Trophoblast cell (in vitro differentiated cells and primary cell): ENCODE results near the gene RNF32.
"Not testable (repeated sequence)": the region's sequence is repeated elsewhere in the genome, so short reads cannot be mapped to it uniquely, and the experiment has no call there.

ENCODE experiments used
- DNase-seq, 2 donors: peaks; one replicate each; pipeline ENCODE4 v3.0.0-alpha.2; 2016
- H2AFZ ChIP-seq: 2 replicates; pipeline ENCODE4 v1.6.1; 2013; ENCODE audit warnings: low read length, moderate library complexity, mild to moderate bottlenecking; ENCODE audit not compliant: insufficient read depth, poor library complexity
- H2AK5ac ChIP-seq: 2 replicates; pipeline ENCODE4 v1.6.1; 2013; ENCODE audit warnings: mild to moderate bottlenecking, low read length
- H2BK120ac ChIP-seq: 2 replicates; pipeline ENCODE4 v1.6.1; 2013; ENCODE audit warnings: low read length, mild to moderate bottlenecking, moderate library complexity; ENCODE audit not compliant: insufficient read depth, poor library complexity
- H2BK12ac ChIP-seq: 2 replicates; pipeline ENCODE4 v1.6.1; 2013; ENCODE audit warnings: mild to moderate bottlenecking, low read length, moderate library complexity
- H2BK5ac ChIP-seq: 2 replicates; pipeline ENCODE4 v1.6.1; 2013; ENCODE audit warnings: low read length, low read depth, moderate library complexity, mild to moderate bottlenecking; ENCODE audit not compliant: poor library complexity
- H3K14ac ChIP-seq: 2 replicates; pipeline ENCODE4 v1.6.1; 2013; ENCODE audit warnings: mild to moderate bottlenecking, low read length
- H3K18ac ChIP-seq: 2 replicates; pipeline ENCODE4 v1.6.1; 2013; ENCODE audit warnings: mild to moderate bottlenecking, low read length
- H3K23ac ChIP-seq: 2 replicates; pipeline ENCODE4 v1.6.1; 2013; ENCODE audit warnings: low read length
- H3K27ac ChIP-seq: 2 replicates; pipeline ENCODE4 v1.5.1; 2013; ENCODE audit warnings: low read depth, mild to moderate bottlenecking, inconsistent platforms, low read length, moderate library complexity
- H3K27me3 ChIP-seq: 2 replicates; pipeline ENCODE4 v1.6.1; 2013; ENCODE audit warnings: inconsistent platforms, mild to moderate bottlenecking, low read length, moderate library complexity; ENCODE audit not compliant: insufficient read depth
- H3K36me3 ChIP-seq, 2 experiments: 1 replicate in 1 of 2; 2 replicates in 1 of 2; pipeline ENCODE4 v1.6.1; 2013; ENCODE audit warnings: low read length in 2 of 2, mild to moderate bottlenecking in 2 of 2, moderate library complexity in 1 of 2; ENCODE audit not compliant: insufficient read depth in 2 of 2, control insufficient read depth in 1 of 2
- H3K4ac ChIP-seq: 2 replicates; pipeline ENCODE4 v1.6.1; 2013; ENCODE audit warnings: low read depth, mild to moderate bottlenecking, low read length, moderate library complexity
- H3K4me1 ChIP-seq, 2 experiments: 1 replicate in 1 of 2; 2 replicates in 1 of 2; pipeline ENCODE4 v1.6.1; 2013; ENCODE audit warnings: low read length in 2 of 2, mild to moderate bottlenecking in 2 of 2, moderate library complexity in 1 of 2; ENCODE audit not compliant: insufficient read depth in 2 of 2, control insufficient read depth in 1 of 2
- H3K4me2 ChIP-seq: 2 replicates; pipeline ENCODE4 v1.6.1; 2013; ENCODE audit warnings: inconsistent platforms, mild to moderate bottlenecking, low read length, moderate library complexity
- H3K4me3 ChIP-seq: 2 replicates; pipeline ENCODE4 v1.5.1; 2013; ENCODE audit warnings: mild to moderate bottlenecking, low read depth, low read length, inconsistent platforms
- H3K79me1 ChIP-seq: one replicate; pipeline ENCODE4 v1.6.1; 2013; ENCODE audit warnings: low read length
- H3K79me2 ChIP-seq: 2 replicates; pipeline ENCODE4 v1.6.1; 2013; ENCODE audit warnings: low read length, mild to moderate bottlenecking; ENCODE audit not compliant: control insufficient read depth, insufficient read depth, poor library complexity
- H3K9ac ChIP-seq: 2 replicates; pipeline ENCODE4 v1.6.1; 2013; ENCODE audit warnings: mild to moderate bottlenecking, low read length
- H3K9me3 ChIP-seq: 2 replicates; pipeline ENCODE4 v1.6.1; 2013; ENCODE audit warnings: low read depth, mild to moderate bottlenecking, control low read depth, inconsistent platforms, low read length; ENCODE audit not compliant: insufficient read depth
- H4K12ac ChIP-seq: 2 replicates; pipeline ENCODE4 v1.6.1; 2013; ENCODE audit warnings: low read depth, mild to moderate bottlenecking, low read length, moderate library complexity
- H4K8ac ChIP-seq: 2 replicates; pipeline ENCODE4 v1.6.1; 2013; ENCODE audit warnings: low read depth, mild to moderate bottlenecking, low read length, moderate library complexity
- H4K91ac ChIP-seq: one replicate; pipeline ENCODE4 v1.6.1; 2013; ENCODE audit warnings: low read depth, mild to moderate bottlenecking, low read length, moderate library complexity
- WGBS: extraction: QIAGEN DNeasy Blood & Tissue Kit; methylation state at CpG from one replicate; pipeline ENCODE4 v1.1.7; 2013; ENCODE audit warnings: missing lambda C conversion rate; ENCODE audit not compliant: insufficient read length, insufficient coverage; ENCODE audit errors: extremely low coverage; 5-methylcytosine and 5-hydroxymethylcytosine counted together

Gene RNF32

GRCh38 chr7:156698512-156698911 lies 57.9 kb downstream of the RNF32 start:
- not testable (repeated sequence) for H3K79me1 ChIP-seq, H2AK5ac ChIP-seq, H3K9me3 ChIP-seq, H3K79me2 ChIP-seq, H3K18ac ChIP-seq, H4K12ac ChIP-seq, H3K23ac ChIP-seq, H2BK12ac ChIP-seq, H2BK120ac ChIP-seq, H3K4ac ChIP-seq, H3K9ac ChIP-seq, H3K4me2 ChIP-seq, H2BK5ac ChIP-seq, H3K36me3 ChIP-seq, H4K8ac ChIP-seq, DNase-seq, H2AFZ ChIP-seq, H3K27ac ChIP-seq, H4K91ac ChIP-seq, H3K14ac ChIP-seq, H3K4me1 ChIP-seq, H3K27me3 ChIP-seq, H3K4me3 ChIP-seq
- WGBS = no CpG with 5 or more reads among the region's 4 CpGs

DNA sequence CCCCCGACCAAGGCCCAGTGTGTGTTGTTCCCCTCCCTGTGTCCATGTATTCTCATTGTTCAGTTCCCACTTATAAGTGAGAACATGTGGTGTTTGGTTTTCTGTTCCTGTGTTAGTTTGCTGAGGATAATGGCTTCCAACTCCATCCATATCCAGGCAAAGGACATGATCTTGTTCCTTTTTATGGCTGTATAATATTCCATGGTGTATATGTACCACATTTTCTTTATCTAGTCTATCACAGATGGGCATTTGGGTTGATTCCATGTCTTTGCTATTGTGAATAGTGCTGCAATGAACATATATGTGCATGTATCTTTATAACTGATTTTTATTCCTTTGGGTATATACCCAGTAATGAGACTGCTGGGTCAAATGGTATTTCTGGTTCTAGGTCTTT lies 61.2 kb downstream of the RNF32 start:
- DNase-seq, H2BK120ac ChIP-seq, H3K27ac ChIP-seq, H3K9me3 ChIP-seq, H3K36me3 ChIP-seq, H3K23ac ChIP-seq, H3K4me2 ChIP-seq, H4K12ac ChIP-seq, H2AFZ ChIP-seq, H3K4me1 ChIP-seq, H2BK5ac ChIP-seq, H4K91ac ChIP-seq, H3K4ac ChIP-seq, H2AK5ac ChIP-seq, H2BK12ac ChIP-seq, H3K14ac ChIP-seq, H3K79me2 ChIP-seq, H3K9ac ChIP-seq, H3K79me1 ChIP-seq, H3K27me3 ChIP-seq, H3K18ac ChIP-seq, H3K4me3 ChIP-seq, H4K8ac ChIP-seq: not testable (repeated sequence)
- no CpG with 5 or more reads among the region's 1 CpG for WGBS

GRCh38 chr7:156702399-156702798 lies 61.8 kb downstream of the RNF32 start:
- Histone ChIP-seq H2BK12ac (no peak overlapping the region), H2BK120ac (no peak overlapping the region), H3K79me2 (no peaks in the 10 kb centered on the region), H2BK5ac (no peak overlapping the region), H3K9ac (no peak overlapping the region), H3K18ac (no peak overlapping the region), H3K27me3 (no peaks in the 10 kb centered on the region), H2AK5ac (no peak overlapping the region), H2AFZ (no peak overlapping the region), H3K9me3 (peaks cover 8% of the 10 kb centered on the region), H4K91ac (no peak overlapping the region), H3K4me3 (no peak overlapping the region), H4K12ac (no peak overlapping the region), H3K4ac (no peak overlapping the region), H3K27ac (no peak overlapping the region), H3K79me1 (no peaks in the 10 kb centered on the region), H3K23ac (no peak overlapping the region), H3K14ac (no peak overlapping the region), H3K4me2 (no peak overlapping the region), H3K4me1 (no peaks in the 10 kb centered on the region), H3K36me3 (peaks cover 0 to 3% of the 10 kb centered on the region in 2 experiments), H4K8ac (no peak overlapping the region)
- DNase-seq = no peak

- H2BK12ac ChIP-seq = no peak overlapping the region
- no peaks in the 10 kb centered on the region for H3K79me2 ChIP-seq
- WGBS = no CpG with 5 or more reads among the region's 4 CpGs
Measured at GRCh38 chr7:156703209-156703608, 62.6 kb downstream of the RNF32 start.

More at GRCh38 chr7:156703209-156703608, 62.6 kb downstream of the RNF32 start:
- Histone ChIP-seq H3K4me1 (no peaks in the 10 kb centered on the region), H4K12ac (no peak overlapping the region), H3K79me1 (no peaks in the 10 kb centered on the region), H3K36me3 (no peaks in the 10 kb centered on the region), H3K4ac (no peak overlapping the region), H4K91ac (no peak overlapping the region), H3K23ac (no peak overlapping the region), H3K27me3 (no peaks in the 10 kb centered on the region), H3K9ac (no peak overlapping the region), H3K27ac (no peak overlapping the region), H2BK5ac (no peak overlapping the region), H3K18ac (no peak overlapping the region), H2BK120ac (no peak overlapping the region), H2AK5ac (no peak overlapping the region), H3K4me2 (no peak overlapping the region), H4K8ac (no peak overlapping the region), H3K4me3 (no peak overlapping the region), H3K9me3 (peaks cover 4% of the 10 kb centered on the region), H2AFZ (no peak overlapping the region), H3K14ac (no peak overlapping the region)
- DNase-seq = no peak
